Measurements from ENCODE around the gene PALD1.

DNA sequence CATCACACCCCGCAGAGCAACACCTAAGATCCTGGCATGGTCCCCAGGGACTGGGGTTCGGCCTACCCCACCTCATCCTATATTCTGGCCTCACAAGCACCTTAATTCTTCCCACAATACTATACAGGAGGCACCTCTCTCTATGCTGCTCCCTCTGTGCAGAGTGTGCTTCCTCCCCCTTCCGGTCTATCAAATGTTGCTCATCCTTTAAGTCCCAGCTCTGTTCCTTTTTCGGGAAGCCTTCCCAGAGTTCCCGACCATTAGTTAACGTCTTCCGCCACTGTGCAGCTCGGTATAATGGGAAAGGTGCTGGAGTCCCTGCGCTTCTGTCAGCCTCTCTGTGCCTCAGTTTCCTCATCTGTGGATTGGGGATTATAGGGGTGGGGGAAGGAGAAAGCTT lies 21.8 kb downstream of the PALD1 start:
- TF ChIP-seq, protein P1, sequence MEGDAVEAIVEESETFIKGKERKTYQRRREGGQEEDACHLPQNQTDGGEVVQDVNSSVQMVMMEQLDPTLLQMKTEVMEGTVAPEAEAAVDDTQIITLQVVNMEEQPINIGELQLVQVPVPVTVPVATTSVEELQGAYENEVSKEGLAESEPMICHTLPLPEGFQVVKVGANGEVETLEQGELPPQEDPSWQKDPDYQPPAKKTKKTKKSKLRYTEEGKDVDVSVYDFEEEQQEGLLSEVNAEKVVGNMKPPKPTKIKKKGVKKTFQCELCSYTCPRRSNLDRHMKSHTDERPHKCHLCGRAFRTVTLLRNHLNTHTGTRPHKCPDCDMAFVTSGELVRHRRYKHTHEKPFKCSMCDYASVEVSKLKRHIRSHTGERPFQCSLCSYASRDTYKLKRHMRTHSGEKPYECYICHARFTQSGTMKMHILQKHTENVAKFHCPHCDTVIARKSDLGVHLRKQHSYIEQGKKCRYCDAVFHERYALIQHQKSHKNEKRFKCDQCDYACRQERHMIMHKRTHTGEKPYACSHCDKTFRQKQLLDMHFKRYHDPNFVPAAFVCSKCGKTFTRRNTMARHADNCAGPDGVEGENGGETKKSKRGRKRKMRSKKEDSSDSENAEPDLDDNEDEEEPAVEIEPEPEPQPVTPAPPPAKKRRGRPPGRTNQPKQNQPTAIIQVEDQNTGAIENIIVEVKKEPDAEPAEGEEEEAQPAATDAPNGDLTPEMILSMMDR (conservative IDR thresholded peaks at IDR 0.05 in 1 of 2, IDR thresholded peaks at IDR 0.05 in 1 of 2; ENCODE audit: low read depth in 1 of 2, low read length in 2 of 2), result no peak
- TF ChIP-seq EZH2 (IDR thresholded peaks at IDR 0.05; ENCODE audit: low read length, missing control alignments), result no peak

Measured in fibroblast of lung (primary cell).